NCI-H2107 treated with DMSO at 0.1 percent for 48 hours (cell line): ENCODE measurements around the gene PTBP3.

Experiments used
- DNase-seq: peaks from one replicate; lab custom pipeline; 2025; ENCODE audit not compliant: unreplicated experiment; lab: John Stamatoyannopoulos, UW

Gene PTBP3

GRCh38 chr9:112360047-112360804, 26.8 kb upstream of the PTBP3 start:
- DNase-seq: no peak

- DNase-seq: no peak
These were observed 22.0 kb upstream of the PTBP3 start for GRCh38 chr9:112355427-112355897.

GRCh38 chr9:112354081-112354743, 20.8 kb upstream of the PTBP3 start:
- no peak for DNase-seq

GRCh38 chr9:112352209-112352608, 18.8 kb upstream of the PTBP3 start:
- no peak for DNase-seq

- no peak for DNase-seq
These were observed 17.8 kb upstream of the PTBP3 start for GRCh38 chr9:112351184-112351583.

GRCh38 chr9:112349008-112349333, 15.6 kb upstream of the PTBP3 start:
- no peak for DNase-seq

- peak; percentile 45 for DNase-seq
These were observed 15.0 kb upstream of the PTBP3 start for GRCh38 chr9:112348257-112349007.

- no peak for DNase-seq
These were observed 8.3 kb upstream of the PTBP3 start for GRCh38 chr9:112341730-112342129.

GRCh38 chr9:112339886-112340285, 6.5 kb upstream of the PTBP3 start:
- DNase-seq: no peak

GRCh38 chr9:112338561-112338960, 5.1 kb upstream of the PTBP3 start:
- DNase-seq: no peak

GRCh38 chr9:112337547-112337946, 4.1 kb upstream of the PTBP3 start:
- no peak for DNase-seq

GRCh38 chr9:112334432-112334841, 1.0 kb upstream of the PTBP3 start:
- DNase-seq: no peak

- peak; percentile 62 for DNase-seq
These were observed 416 bp upstream of the PTBP3 start for GRCh38 chr9:112333639-112334431.

GRCh38 chr9:112332674-112332976, 794 bp downstream of the PTBP3 start:
- DNase-seq: no peak

GRCh38 chr9:112332214-112332613, 1.2 kb downstream of the PTBP3 start:
- no peak for DNase-seq

- DNase-seq: no peak
These were observed 1.8 kb downstream of the PTBP3 start for GRCh38 chr9:112331674-112331952.

- DNase-seq: no peak
These were observed 4.9 kb downstream of the PTBP3 start for GRCh38 chr9:112328545-112328944.

GRCh38 chr9:112327718-112328450, 5.5 kb downstream of the PTBP3 start:
- DNase-seq: no peak

GRCh38 chr9:112326194-112326593, 7.2 kb downstream of the PTBP3 start:
- DNase-seq: no peak

- no peak for DNase-seq
These were observed 7.8 kb downstream of the PTBP3 start for GRCh38 chr9:112325600-112325999.

- DNase-seq: no peak
These were observed 8.3 kb downstream of the PTBP3 start for GRCh38 chr9:112325127-112325526.
